ENCODE data around the gene JPH4.

- peak; percentile 87 for TF ChIP-seq POLR2A (IDR thresholded peaks at IDR 0.05; ENCODE audit: extremely low read depth, insufficient read length)
- TF ChIP-seq, protein P1, sequence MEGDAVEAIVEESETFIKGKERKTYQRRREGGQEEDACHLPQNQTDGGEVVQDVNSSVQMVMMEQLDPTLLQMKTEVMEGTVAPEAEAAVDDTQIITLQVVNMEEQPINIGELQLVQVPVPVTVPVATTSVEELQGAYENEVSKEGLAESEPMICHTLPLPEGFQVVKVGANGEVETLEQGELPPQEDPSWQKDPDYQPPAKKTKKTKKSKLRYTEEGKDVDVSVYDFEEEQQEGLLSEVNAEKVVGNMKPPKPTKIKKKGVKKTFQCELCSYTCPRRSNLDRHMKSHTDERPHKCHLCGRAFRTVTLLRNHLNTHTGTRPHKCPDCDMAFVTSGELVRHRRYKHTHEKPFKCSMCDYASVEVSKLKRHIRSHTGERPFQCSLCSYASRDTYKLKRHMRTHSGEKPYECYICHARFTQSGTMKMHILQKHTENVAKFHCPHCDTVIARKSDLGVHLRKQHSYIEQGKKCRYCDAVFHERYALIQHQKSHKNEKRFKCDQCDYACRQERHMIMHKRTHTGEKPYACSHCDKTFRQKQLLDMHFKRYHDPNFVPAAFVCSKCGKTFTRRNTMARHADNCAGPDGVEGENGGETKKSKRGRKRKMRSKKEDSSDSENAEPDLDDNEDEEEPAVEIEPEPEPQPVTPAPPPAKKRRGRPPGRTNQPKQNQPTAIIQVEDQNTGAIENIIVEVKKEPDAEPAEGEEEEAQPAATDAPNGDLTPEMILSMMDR (IDR thresholded peaks at IDR 0.05; ENCODE audit: low read depth, low read length): no peak
- peak; percentile 36; the same call in 1 of the 2 replicates for TF ChIP-seq MYC (IDR thresholded peaks at IDR 0.05; ENCODE audit: low read depth, low read length)
- TF ChIP-seq, protein P2, sequence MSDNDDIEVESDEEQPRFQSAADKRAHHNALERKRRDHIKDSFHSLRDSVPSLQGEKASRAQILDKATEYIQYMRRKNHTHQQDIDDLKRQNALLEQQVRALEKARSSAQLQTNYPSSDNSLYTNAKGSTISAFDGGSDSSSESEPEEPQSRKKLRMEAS (IDR thresholded peaks at IDR 0.05; ENCODE audit: low read depth, low read length): peak; percentile 65
Observed at GRCh38 chr14:23567186-23568020, 11.2 kb downstream of the JPH4 start, which contains the start of gene AP1G2.
